LNCaP clone FGC (cell line): Measurements from ENCODE around the gene ABCG4.
"Not testable (repeated sequence)": the region's sequence is repeated elsewhere in the genome, so short reads cannot be mapped to it uniquely, and the experiment has no call there.

Source experiments
- DNase-seq: peaks from one replicate; pipeline ENCODE4 v3.0.0-alpha.2; 2011; ENCODE audit warnings: low read depth
- H3K4me3 ChIP-seq: 2 replicates; pipeline ENCODE4 v1.5.1; 2011; ENCODE audit warnings: mild to moderate bottlenecking, low read depth, low read length, control low read depth
- TF ChIP-seq, protein P1 (sequence below): IDR thresholded peaks from 2 replicates; pipeline ENCODE4 v1.5.1; 2012; ENCODE audit warnings: mild to moderate bottlenecking; ENCODE audit not compliant: control insufficient read depth, insufficient read depth; ENCODE audit errors: extremely low read depth

Gene ABCG4

DNA sequence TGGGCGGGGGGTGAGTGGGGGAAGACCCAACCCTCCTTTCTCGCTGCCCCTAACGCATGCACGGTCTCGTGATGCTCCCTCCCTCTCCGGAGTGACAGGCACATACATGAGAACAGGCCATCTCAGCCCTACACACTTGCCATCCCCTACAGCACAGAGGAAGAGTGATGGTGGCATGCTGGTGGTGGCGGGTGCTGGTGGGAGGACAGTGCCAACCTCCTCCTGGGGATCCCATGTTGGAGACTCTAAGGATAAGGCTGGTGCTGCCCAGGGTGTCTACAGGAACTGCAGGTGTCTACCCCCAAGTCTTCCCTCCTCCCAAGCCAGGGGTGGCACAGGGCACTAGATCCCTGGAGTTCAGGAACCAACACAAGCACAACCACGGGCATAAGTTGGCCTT lies 13.0 kb downstream of the ABCG4 start:
- DNase-seq: no peak
- TF ChIP-seq, protein P1, sequence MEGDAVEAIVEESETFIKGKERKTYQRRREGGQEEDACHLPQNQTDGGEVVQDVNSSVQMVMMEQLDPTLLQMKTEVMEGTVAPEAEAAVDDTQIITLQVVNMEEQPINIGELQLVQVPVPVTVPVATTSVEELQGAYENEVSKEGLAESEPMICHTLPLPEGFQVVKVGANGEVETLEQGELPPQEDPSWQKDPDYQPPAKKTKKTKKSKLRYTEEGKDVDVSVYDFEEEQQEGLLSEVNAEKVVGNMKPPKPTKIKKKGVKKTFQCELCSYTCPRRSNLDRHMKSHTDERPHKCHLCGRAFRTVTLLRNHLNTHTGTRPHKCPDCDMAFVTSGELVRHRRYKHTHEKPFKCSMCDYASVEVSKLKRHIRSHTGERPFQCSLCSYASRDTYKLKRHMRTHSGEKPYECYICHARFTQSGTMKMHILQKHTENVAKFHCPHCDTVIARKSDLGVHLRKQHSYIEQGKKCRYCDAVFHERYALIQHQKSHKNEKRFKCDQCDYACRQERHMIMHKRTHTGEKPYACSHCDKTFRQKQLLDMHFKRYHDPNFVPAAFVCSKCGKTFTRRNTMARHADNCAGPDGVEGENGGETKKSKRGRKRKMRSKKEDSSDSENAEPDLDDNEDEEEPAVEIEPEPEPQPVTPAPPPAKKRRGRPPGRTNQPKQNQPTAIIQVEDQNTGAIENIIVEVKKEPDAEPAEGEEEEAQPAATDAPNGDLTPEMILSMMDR: no peak
- no peak overlapping the region for H3K4me3 ChIP-seq

DNA sequence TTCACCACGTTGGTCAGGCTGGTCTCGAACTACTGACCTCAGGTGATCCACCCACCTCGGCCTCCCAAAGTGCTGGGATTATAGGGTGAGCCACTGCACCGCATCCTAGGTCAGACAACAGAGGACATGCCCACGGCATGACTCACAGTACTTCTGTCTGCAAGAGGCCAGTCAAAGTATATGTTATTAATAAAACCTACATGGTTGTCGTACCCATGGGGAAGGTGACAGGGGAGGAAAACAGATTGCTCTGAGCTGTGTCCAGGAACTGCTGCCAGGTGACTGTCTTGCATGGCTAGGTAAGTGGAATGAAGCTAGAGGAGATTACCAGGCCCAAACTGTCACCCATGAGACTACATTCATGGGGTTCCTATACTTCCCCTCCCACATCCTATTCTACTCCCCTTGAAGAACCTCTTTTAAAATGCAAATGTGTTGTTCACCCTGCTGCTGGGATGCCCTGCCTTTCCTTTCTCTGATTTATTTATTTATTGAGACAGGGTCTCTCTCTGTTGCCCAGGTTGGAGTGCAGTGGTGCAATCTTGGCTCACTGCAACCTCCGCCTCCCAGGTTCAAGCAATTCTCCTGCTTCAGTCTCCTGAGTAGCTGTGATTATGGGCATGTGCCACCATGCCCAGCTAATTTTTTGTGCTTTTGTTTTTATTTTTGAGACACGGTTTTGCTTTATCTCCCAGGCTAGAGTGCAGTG lies 17.7 kb downstream of the ABCG4 start:
- DNase-seq: no peak
- H3K4me3 ChIP-seq: no peak overlapping the region
- TF ChIP-seq, protein P1: no peak

DNA sequence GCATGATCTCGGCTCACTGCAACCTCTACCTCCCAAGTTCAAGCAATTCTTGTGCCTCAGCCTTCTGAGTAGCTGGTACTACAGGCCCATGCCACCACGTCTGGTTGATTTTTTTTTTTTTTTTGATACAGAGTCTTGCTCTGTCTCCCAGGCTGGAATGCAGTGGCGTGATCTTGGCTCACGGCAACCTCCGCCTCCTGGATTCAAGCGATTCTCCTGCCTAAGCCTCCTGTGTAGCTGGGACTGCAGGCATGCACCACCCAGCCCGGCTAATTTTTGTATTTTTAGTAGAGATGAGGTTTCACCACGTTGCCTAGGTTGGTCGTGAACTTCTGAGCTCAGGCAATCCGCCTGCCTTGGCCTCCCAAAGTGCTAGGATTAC lies 18.2 kb downstream of the ABCG4 start:
- not testable (repeated sequence) for DNase-seq

DNA sequence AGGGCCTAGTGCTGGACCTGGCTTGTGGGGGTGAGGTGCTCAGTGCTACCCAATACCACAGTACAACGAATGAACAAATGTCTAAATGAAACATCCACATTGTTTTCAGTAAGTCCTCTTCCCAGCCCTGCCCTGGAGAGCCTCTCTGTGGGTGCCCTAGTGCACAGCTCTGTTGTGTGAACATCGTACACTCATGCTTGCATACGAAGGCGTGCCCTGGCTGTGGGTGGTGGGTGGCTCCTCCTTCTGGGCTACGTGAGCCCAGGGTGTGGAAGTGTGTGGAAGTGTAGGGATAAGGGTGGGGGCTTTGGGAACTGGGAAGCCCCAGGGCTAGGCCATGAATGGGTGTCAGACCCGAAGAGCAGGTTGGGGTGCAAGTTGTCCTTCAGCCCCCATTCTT lies 19.1 kb downstream of the ABCG4 start:
- no peak for DNase-seq
- no peak overlapping the region for H3K4me3 ChIP-seq
- TF ChIP-seq, protein P1: no peak

More for the DNA sequence above, 18.2 kb downstream of the ABCG4 start:
- not testable (repeated sequence) for H3K4me3 ChIP-seq

DNA sequence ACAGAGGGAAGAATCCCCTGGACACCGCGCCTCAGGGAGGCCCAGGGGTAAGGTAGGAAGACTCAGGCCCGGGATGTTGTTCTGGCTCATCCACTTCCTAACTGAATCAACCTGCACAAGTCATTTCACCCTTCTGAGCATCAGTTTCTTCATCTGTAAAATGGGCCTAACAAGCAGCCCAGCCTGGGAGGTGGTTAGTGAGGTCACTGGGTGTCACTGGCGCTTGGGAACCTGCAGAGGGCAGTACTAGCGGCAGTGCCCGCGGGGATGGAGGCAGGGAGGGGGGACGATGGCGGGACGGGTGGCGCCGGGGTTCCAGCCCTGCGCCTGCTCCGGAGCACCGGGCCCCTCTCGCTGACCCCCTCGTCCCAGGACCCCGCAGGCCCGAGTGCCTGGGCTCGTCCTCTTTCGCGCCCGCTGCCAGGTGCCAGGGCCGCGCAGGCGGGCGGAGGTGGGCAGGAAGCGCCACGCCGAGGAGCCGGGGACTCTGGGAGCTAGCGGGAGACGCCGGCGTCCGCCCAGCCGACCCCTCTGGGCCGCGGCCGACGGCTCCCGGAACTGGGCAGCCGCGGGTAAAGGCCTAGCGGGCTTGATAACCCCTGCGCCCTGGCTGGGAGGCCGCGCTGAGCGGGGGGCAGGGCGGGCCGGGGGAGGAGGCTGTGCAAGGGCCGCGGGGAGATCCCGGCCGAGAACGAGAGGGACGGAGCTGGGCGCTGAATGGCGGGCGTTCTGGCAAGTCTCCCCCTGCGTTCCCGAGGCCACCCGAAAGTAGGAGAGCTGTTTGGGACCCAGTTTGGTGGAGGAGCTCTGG lies 19.8 kb downstream of the ABCG4 start, which contains the start of gene NLRX1:
Gene NLRX1 (plus strand): TSS at position 255 of the 811 bp plus-strand sequence. CDS start 2,679 bp downstream, outside the sequence.
- H3K4me3 ChIP-seq: peak within 1 kb of the TSS; percentile 78
- peak; percentile 44 for DNase-seq
- TF ChIP-seq, protein P1: peak; percentile 98

DNA sequence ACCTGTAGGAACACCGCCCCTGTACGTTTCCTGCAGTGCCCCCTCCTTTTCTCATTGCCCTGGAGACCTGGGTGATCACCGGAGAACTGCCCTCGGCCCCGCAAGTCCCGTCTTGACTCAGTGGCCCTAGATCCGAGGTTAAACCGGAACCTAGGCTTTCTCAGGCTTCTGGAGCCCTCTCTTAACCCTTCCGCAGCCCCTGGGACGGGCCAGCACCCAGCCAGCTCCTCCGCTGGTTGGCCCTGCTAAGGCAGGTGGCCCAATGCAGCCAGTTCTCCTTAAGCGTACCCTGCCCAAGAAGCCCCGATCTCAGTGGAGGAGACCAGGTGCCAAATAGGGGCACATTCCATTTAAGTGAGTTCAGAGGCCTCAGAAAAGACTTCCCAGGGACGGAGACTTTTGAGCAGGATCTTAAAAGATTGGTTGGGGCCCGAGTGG lies 20.4 kb downstream of the ABCG4 start:
- peak overlapping the region; percentile 78 for H3K4me3 ChIP-seq
- DNase-seq: no peak
- TF ChIP-seq, protein P1: no peak

DNA sequence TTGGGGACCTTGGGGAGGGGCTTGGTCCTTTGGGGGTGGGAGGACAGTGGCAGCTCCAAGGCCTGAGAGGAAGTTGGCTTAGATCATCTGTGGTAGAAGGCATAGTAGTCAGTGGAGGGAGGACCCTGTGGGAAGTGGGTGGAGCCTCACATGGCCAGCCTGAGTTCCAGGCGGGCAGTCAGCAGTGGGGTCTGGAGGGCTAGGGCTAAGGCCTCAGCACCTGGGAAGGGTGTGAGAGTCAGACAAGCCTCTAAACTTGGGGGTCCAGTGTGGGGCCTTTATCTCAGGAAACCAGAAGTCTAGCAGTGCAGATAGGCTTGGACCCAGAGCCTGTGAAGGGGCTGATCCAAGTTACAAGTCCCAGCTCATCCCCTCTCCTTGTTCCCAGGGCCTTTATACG lies 23.7 kb downstream of the ABCG4 start:
- no peak for DNase-seq
- TF ChIP-seq, protein P1: no peak
- no peak overlapping the region for H3K4me3 ChIP-seq
